ENCODE measurements around the gene DLGAP4.

DNA sequence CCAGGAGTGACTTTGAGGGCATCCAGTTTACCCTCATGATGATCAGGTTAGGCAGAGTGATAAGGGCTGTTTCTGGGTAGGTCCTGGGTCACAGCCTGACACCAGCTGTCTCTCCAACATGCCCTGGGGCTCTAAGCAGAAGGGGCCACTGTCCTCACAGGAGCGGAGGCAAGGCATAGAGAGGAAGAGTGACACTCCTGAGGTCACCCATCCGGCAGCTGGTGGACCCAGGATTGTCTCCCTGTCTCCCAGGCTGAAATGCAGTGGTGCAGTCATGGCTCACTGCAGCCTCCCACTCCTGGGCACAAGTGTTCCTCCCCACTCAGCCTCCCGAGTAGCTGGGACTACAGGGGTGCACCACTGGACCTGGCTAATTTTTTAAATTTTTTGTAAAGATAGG lies 12.0 kb downstream of the DLGAP4 start:
- TF ChIP-seq, protein P1, sequence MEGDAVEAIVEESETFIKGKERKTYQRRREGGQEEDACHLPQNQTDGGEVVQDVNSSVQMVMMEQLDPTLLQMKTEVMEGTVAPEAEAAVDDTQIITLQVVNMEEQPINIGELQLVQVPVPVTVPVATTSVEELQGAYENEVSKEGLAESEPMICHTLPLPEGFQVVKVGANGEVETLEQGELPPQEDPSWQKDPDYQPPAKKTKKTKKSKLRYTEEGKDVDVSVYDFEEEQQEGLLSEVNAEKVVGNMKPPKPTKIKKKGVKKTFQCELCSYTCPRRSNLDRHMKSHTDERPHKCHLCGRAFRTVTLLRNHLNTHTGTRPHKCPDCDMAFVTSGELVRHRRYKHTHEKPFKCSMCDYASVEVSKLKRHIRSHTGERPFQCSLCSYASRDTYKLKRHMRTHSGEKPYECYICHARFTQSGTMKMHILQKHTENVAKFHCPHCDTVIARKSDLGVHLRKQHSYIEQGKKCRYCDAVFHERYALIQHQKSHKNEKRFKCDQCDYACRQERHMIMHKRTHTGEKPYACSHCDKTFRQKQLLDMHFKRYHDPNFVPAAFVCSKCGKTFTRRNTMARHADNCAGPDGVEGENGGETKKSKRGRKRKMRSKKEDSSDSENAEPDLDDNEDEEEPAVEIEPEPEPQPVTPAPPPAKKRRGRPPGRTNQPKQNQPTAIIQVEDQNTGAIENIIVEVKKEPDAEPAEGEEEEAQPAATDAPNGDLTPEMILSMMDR (conservative IDR thresholded peaks at IDR 0.05; ENCODE audit: low read depth, low read length): no peak
- no peak for TF ChIP-seq EZH2 (IDR thresholded peaks at IDR 0.05; ENCODE audit: borderline replicate concordance, low read depth, low read length, poor library complexity, severe bottlenecking)

All from A673 (cell line).